HG03280 (cell line): ENCODE data around the gene STAC2.
"Not testable (repeated sequence)": the region's sequence is repeated elsewhere in the genome, so short reads cannot be mapped to it uniquely, and the experiment has no call there.

Experiments used
- ATAC-seq: cut with Tn5 transposase; IDR thresholded peaks from one replicate; pipeline ENCODE4 v1.9.1; 2021; ENCODE audit warnings: mild to moderate bottlenecking, moderate library complexity; ENCODE audit not compliant: unreplicated experiment

Gene STAC2

DNA sequence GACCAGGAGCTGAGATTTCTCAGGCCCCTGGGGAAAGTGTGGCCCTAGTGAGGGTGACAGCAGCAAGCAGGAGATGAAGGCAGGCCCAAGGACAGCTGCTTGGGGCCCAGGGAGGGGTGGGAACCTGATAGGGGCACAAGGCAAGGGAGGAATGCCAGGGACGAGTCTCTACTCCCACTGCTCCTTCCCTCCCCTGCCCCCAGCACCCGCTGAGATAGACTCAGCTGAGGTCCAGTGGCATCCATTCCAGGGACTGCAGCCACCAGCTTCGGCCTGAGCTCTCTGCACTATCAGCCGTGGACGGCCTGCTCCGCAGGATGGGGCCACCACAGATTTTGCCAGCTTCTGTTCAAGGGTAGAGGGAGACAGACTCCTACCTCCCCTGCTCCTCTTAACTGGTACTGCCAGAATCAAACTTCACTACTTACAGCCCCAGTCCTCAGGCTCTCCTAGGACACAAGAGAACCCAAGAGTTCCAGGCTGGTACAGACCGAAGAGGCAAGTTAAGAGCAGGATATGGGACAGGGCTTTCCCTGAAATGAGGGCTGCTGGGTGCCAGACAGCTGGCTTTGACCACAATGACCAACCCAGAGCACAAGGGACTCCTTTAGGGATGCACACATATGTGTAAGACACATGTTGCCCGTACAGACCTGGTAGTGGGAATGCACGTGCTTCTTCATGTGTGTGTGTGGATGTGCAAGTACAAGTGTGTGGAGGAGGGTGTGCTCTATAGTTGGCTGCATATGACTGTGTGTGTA is 33.8 kb downstream of the STAC2 start:
- no peak for ATAC-seq

- ATAC-seq, result no peak
Measured at GRCh38 chr17:39187152-39187830, 38.5 kb downstream of the STAC2 start.

DNA sequence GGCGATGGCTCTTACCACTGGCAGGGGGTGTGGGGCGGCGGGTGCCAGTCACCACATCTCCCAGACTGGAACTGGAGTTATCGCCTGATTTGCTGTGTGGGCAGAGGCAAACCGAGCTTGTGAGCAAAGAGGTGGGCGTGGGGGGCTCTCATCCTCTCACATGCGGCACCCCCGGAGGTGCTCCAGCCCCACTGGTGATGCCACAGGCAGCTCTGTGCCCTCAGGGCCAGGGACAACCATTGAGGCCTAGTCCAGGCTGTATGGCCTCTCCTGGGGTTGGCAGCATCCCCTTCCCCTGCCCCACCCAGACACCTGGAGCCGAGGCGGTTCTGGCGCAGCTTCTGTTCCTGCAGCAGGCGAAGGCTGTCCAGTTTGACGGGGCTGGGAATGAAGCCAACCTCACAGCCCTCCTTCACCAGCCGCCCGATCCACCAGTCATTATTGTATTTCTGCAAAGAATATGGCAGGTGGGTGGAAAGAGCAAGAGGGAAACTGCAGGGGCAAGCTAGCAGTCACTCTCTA is 39.2 kb downstream of the STAC2 start:
- no peak for ATAC-seq

DNA sequence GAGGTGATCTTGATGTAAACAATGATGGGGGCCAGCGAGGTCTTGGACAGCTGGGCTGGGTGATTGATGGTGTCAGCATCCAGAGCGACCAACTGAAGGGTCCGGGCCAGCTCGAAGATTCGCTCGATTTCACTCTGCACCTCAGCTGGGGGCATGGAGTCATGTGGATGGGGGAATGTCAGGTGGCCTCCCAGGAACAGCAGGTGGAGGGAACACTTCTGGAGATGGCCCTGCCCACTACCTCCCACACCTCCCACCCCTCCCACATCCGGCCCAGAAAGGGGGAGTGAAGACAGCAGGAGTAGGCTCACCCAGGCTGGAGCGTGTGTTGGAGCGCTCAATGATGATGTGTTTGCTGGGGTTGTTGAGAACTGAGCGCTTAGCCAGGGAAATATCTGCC is 42.0 kb downstream of the STAC2 start:
- ATAC-seq, result no peak

DNA sequence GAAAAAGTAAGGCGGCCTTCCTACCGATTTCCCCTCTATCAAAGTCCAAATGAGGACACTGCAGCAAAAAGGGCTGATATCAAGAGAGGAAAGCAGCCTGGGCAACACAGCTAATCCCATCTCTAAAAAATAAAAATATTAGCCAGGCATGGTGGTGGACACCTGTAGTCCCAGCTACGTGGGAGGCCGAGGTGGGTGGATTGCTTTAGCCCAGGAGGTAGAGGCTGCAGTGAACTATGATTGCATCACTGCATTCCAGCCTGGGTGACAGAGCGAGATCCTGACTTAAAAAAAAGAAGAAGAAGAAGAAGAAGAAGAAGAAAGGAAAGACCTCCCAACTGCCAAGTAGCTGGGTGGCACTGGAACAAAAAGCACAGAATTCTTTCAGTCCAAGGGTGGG is 42.7 kb downstream of the STAC2 start:
- no peak for ATAC-seq

DNA sequence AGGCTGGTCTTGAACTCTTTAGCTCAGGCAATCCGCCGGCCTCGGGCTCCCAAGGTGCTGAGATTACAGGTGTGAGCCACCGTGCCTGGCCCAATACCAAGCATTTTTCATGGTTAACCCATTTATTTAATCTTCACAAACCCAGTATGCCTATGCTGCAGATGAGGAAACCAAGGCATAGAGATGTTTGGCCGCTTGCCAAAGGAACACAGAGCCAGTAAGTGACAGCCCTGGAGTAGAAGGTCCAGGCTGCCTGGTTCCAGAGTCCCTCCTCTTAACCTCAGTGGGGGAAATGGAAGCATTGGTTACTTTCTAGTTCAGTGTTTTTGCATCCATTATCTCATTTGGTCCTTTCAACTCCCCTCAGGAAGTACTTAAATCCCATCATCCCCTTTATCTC is 44.4 kb downstream of the STAC2 start:
- no peak for ATAC-seq

DNA sequence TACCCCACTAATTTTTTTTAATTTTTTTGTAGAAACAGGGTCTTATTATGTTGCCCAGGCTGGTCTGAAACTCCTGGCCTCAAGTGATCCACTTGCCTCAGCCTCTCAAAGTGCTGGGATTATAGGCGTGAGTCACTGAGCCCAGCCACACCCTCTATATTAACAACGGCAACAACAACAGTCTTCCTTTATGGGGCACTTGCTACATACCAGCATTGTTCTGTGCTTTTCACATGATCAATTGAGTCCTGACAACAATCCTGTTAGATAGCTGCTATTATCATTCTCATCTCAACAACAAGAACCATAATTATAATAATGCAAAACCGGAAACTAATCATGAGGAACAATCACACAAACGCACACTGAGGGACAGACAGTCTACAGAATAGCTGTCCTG is 47.2 kb downstream of the STAC2 start:
- no peak for ATAC-seq

DNA sequence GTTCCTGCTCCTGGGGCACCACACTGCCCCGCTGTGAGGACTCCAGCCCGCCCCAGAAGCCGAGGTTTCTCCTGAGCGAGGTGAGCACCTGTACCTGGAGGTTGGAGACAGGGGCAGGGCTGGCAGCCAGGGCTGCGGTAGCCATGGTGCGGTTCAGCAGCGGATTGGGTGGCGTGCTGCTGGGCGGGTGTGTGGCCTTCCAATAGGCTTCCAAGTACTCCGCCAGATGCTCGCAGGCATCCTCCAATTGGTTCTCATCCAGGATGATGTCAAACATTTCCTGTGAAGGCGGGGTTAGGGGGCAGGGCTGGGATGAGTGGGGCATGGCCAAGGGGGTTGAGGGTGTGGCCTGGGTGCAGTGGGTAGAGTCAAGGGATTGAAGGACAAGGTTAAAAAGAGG is 48.5 kb downstream of the STAC2 start:
- ATAC-seq, result no peak

GRCh38 chr17:39175695-39176093 is 50.1 kb downstream of the STAC2 start:
- no peak for ATAC-seq

GRCh38 chr17:39174920-39175694 is 50.6 kb downstream of the STAC2 start:
- ATAC-seq, result no peak

DNA sequence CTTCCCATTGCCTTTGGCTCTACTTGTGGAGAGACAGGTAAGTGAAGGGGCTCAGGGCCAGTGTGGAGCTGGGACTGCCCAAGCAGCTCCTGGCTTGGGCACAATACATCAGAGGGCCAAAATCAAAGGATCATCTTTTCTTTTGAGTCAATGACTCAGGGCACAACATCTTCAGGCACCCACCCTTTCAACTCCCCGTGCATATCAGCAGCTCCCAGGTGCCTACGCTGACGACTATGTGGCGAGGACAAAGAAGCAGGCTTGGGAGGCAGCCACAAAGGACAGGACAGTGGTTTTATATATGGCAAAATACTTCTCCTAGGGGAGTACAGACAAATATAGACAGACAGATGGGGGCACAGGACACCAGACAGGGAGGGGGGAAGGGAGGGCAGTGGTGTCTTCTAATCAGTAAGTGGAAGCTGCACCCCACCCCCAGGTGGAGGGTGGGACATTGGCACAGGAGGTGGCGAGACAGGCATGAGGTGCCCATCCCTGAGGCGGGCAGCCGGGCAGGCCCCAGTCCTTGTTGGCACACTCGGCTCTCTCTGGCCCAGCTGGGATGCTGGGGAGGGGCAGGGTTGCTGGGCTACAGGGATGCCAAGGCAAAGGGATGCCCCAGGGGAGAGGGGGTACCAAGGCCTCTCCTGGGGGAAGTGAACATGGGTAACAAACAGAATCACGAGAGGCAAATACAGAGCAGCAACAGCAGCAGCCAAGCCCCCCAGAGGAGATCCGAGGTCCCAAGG is 52.0 kb downstream of the STAC2 start:
- ATAC-seq, result no peak

- ATAC-seq, result no peak
Measured at GRCh38 chr17:39173080-39173479, 52.7 kb downstream of the STAC2 start.

DNA sequence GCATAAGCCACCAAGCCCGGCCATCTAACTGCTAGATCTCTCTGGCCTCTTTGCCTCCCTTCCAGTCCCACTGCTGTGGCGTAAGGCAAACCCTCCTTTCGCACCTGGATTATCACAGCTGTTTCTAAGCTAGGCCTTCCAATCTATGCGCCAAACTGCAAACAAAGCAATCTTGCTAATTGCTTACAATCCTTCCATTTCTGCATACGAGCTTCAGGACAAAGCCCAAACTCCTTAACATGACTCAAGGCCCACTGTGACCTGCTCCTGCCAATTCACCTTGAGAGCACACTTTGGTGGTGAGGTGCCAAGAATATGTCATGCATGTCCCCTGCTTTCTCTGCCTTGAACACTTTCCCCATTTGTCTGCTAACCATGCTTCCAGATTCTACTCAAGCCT is 53.8 kb downstream of the STAC2 start:
- no peak for ATAC-seq

DNA sequence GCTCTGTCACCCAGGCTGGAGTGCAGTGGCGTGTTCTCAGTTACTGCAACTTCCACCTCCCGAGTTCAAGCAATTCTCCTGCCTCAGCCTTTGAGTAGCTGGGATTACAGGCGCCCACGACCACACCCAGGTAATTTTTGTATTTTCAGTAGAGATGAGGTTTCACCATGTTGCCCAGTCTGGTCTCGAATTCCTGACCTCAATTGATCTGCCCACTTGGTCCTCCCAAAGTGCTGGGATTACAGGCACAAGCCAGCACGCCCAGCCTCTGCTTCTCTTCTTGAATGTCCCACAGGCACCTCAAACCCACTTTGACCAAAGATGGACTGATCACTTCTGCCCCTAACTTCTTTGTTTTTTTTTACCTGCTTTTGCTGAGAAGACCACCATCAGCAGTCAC is 55.2 kb downstream of the STAC2 start:
- no peak for ATAC-seq

DNA sequence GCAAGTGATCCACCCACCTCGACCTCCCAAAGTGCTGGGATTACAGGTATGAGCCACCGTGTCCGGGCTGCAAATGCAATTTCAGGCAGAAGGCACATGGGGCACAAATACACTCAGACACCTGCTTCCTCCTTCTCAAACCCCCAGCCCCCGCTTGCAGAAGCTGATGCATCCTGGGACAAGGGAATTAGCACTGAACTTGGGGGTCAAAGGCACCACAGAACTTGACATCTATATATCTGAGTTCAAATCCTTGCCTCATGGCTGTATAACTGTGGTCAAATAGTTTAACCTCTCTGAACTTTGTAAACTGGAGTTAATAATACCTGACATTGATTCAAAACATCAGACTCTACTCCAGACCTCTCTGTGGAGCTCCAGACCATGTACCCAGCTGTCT is 55.6 kb downstream of the STAC2 start:
- ATAC-seq, result no peak

- ATAC-seq, result no peak
Measured at GRCh38 chr17:39169518-39169917, 56.2 kb downstream of the STAC2 start.

DNA sequence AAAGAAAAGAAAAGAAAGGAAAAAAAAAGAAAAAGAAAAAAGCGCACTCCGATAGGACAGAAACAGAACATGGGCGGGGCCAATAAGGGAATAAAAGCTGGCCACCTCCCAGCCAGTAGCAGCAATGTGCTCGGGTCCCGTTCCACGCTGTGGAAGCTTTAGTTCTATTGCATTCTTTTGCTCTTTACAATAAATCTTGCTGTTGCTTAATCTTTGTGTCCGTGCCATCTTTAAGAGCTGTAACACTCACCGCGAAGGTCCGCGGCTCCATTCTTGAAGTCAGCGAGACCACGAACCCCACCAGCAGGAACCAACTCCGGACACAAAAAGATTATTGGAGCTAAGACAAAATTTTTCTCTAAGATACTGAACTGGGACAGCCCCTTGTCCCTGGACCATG is 56.6 kb downstream of the STAC2 start:
- no peak for ATAC-seq

- ATAC-seq, result not testable (repeated sequence)
Measured at GRCh38 chr17:39168503-39168902, 57.2 kb downstream of the STAC2 start.

DNA sequence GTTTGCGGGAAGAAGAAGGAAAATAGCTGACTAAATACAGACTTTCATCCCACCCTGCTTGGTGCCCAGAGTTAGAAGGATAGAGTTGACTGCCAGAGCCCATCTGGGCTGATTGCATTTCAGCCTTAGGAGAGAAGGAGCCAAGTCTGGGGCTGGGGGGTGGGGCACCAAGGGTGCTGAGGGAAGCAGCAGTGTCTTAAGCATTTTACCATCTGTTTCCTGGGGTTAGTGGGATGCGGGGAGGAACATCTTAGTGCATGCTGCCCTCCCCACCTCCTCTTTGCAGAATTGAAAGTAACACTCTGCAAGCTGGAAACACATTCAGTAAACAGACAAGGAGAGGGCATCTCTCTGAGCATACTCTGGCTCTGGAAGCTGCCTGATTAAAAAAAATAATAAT is 58.3 kb downstream of the STAC2 start:
- ATAC-seq, result no peak

GRCh38 chr17:39166437-39167335 is 59.1 kb downstream of the STAC2 start:
- no peak for ATAC-seq
